ENCODE results near the gene PEPD.
"Not testable (repeated sequence)": the region's sequence is repeated elsewhere in the genome, so short reads cannot be mapped to it uniquely, and the experiment has no call there.

PEPD gene

DNA sequence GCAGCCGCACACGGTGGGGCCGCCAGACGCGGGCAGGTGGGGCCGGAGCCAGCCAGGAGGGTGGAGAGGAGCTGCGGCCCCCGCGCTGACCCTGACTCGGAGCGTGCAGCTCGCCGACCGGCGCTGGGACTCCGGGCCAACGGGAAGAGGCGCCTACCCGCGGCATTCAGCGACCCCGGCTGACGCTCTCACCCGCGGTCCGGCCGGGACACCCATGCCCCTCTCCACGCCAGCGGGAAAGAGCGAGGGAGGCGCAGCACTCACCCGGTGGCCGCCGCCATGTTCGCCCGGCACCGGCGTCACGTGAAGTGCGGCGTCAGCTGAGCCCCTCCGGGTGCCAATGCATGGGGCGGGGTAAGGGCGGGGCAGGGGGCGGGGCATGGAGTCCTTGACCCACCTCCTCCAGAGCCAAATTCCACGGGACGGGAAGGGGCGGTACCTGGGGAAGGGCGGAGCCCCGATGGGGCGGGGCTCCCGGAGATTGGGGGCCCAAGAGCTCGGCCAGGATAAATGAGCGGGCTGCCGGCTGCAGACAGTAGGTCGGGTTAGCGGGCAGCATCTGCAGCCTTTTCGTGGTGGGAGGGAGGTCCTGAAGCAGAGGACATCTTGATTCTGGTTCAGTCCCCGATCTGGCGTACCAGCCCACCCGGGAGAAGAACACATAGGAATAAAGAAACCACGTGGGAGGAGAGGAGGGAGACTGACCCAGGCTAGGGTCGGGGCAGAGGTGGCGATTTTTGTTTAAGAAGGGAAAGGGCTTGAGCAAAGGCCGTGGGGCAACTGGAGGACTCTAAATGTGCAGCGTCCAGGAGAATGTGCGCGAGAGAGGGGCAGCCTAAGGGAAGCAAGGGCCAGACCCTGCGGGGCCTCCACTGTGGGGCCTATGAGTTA, at the start of gene PEPD:
Gene PEPD (minus strand): TSS at position 312 of the 891 bp plus-strand sequence. CDS start 31 bp downstream, at position 281.
- DNase-seq: peak; percentile 86 to 92 (median 89)

DNA sequence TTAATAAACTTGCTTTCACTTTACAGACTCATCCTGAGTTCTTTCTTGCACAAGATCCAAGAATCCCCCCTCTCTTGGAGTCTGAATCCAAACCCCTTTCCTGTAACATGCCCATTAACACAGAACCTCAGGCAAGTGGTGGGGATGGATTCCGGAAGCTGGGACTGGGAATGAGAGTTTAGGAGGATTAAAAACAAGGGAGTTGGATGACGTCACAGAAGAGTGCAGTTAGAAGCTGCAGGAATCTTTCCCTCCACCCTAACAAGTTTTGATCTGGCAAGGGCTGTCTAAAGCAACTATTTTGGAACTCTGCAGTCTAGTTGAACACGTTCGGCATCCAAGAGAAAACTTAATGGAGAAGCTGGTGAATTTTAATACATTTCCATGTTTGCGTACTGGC, 48.2 kb upstream of the PEPD start:
- DNase-seq: no peak

DNA sequence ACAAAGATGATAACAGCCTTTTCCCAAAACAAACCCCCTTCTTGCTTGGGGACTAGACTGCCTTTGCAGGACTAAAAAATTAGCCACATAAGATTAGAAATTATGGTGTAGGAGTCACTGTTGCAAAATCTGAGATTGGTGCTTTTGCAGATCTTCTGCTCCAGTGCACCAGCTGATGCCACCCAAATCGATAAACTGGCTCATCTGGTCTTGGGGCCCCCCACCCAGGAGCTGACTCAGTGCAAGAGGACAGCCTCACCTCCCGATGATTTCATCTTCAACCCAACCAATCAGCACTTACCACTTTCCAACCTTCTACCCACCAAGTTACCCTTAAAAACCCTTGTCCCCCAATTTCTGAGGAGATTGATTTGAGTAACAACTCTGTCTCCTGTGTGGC, 47.1 kb upstream of the PEPD start:
- DNase-seq: no peak

DNA sequence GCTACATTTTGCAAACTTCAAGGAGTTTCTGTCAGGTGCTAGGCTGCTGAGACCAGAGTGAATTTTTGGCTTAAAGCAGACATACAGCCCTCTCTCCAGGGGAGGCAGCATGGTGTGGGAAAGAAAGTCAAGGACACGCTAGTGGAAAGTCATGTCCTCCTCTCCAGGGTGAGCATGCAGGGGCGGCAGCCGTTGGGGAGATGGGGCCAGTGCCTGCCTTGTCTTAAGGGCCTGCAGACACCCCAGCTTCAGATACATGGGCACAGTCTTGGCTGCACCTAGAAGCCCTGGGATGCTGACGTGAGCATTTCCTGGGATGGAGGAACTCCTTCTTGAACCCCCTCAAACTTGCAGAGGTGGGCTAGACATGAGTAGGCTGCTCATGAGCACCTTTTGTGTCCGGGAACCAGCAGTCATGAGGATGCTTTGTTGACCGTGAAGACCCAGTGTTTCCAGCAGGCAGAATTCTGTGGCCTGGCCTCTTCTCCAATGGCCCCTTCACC, 43.3 kb upstream of the PEPD start:
- DNase-seq: no peak

DNA sequence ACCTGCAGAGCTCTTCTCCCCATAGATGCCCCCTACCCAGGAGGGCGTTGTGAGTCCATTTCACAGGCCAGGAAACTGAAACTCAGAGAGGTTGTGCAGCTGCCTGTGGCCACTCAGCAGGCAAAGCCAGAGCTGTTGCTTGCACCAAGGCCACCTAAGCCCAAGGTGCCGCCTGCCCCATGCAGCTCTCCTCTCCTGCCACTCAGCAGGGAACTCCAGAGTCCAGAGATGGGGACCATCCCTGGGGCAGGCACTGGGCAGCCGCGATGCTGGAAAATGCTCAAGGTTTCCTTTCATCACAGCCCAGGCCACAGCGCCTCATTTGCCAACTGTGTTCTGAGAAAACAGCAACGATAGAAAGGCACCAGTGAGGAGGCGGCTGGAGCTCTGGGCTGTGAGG, 41.0 kb upstream of the PEPD start:
- DNase-seq: no peak

DNA sequence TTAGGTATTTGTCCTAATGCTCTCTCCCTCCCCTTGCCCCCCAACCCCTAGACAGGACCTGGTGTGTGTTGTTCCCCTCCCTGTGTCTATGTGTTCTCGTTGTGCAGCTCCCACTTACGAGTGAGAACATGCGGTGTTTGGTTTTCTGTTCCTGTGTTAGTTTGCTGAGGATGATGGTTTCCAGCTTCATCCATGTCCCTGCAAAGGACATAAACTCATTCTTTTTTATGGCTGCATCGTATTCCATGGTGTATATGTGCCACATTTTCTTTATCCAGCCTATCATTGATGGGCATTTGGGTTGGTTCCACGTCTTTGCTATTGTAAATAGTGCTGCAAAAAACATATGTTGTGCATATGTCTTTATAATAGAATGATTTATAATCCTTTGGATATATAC, 40.1 kb upstream of the PEPD start:
- DNase-seq: not testable (repeated sequence)

DNA sequence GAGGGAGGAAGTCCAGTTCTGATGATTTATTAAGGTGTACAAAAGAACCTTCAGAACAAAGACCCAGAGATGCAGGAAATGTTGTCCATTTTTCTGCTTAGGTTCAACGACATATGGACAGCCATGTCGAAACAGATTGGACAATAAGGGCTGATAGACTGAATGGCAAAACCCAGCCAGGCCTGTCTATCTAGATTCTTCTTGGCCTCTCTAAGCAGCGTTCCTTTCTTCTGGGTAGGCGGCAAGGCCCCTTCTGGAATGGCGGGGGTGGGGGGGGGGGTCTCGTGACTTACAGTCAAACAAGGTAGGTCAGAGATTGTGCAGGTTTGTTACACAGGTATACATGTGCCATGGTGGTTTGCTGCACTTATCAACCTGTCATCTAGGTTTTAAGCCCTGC, 39.7 kb upstream of the PEPD start:
- DNase-seq: no peak

DNA sequence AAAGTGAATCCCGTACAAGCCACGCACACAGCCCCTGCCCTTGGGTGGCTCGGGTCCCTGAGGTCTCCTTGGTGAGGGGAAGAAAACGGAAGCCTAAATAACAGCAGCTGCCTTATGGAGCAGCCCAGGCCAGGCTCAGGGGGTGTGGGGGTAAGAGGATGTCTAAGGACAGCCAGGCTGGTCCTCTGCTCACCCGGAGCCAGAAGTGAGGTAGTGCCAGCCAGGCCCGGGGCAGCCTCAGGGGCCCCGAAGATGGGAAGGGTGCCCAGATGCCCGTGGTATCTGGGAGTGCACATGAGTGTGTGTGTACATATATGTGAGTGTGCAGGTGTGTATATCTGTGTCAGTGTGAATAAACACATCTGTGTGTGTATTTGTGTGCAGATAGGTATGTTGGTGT, 38.4 kb upstream of the PEPD start:
- no peak for DNase-seq

DNA sequence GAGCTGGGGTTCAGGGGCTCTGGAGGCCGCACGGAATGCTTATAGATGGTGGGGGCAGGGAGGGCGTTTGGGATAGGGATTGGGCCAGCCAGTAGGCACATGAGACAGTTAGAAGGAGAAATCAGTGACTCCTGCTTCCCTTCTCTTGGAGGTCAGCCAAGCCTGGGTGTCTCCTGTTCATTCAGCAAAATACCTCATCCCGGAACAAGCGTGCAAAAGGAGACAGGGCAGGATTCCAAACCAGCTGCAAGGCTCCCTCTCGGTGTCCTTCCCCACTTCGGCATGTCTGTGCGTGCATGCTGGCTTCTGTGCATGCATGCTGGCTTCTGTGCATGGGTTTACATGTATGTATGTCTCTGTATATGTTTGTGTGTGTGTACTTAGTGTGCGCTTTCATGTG, 37.3 kb upstream of the PEPD start:
- no peak for DNase-seq

DNA sequence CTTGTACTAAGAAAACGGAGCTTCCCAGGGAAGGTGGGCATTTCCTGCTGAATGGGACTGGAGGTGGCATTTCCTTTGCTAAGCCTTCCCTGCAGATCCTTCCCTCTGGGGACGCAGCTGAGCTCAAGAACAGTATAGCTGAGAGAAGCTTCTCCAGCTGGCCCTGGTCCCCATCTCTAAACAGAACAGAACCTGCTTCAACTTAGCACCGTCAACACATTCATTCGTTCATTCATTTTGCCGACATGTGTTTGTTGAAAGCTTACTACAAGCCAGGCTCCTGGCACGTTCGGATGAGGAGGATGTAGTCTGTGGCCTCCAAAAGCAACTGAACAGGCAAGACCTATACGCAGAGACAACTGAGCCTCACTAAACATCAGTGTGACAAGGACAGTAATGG, 36.6 kb upstream of the PEPD start:
- no peak for DNase-seq

DNA sequence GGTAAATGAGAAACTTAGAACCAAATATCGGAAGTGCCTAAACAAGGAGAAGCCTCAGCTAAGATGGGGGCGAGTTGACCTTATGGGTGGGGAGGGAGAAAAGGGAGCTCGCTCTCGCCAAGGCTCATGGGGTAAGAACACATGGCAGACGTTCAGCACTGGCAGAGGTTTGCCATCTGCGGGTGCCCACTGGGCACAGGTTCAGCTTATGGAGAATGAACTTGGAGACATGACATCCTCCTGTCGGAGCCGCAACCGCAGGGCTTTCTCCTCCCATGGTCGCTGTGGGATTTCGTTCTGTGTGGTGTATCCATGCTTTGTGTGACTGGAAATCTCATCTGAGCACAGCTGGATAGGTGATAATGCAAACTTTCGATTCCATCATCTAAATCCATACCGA, 36.1 kb upstream of the PEPD start:
- DNase-seq: no peak

DNA sequence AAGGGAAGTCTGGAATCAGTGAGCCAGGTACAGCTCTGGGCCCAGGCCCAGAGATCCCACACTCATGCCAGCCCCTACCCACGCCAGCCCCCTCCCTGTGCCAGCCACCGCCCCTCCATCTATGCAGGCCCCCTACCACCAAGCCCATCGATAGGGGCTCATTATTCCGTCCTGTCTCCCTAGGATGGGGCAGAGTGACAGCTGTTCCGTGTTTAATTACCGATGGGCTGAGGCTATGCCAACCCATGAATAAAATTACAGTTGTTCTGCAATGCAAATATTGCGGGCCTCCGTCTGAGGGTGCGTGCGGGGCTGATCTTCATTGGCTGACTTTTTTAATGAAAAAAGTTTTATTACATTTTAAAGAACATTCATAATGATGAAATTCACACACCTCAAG, 35.6 kb upstream of the PEPD start:
- no peak for DNase-seq

DNA sequence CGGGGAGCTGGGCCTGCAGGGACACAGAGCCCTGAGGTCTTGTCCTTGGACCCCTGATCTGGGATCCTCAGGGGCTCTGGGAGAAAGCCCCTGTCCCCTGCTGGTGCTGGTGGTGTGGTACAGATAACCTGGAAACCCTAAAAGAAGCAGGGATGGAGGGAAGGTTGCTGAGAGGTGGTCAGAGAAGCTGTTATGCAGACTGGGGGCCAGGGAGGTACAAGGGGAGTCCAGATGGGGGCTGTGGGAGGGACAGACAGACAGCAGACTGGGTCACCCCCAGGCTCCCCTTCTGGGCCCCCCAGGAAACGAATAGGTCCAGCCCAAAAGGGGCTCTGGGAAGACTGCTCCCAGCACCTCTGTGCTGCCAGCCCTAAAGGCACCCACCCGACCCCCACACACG, 34.7 kb upstream of the PEPD start:
- DNase-seq: no peak

DNA sequence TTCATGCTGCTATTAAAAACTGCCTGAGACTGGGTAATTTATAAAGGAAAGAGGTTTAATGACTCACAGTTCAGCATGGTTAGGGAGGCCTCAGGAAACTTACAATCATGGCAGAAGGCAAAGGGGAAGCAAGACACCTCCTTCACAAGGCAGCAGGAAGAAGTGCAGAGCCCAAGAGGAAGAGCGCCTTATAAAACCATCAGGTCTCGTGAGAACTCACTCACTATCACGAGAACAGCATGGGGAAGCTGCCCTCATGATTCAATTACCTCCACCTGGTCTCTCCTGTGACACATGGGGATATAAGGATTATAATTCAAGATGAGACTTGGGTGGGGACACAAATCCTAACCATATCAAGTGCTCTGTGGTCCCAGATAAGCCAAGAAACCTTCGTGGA, 34.1 kb upstream of the PEPD start:
- not testable (repeated sequence) for DNase-seq

DNA sequence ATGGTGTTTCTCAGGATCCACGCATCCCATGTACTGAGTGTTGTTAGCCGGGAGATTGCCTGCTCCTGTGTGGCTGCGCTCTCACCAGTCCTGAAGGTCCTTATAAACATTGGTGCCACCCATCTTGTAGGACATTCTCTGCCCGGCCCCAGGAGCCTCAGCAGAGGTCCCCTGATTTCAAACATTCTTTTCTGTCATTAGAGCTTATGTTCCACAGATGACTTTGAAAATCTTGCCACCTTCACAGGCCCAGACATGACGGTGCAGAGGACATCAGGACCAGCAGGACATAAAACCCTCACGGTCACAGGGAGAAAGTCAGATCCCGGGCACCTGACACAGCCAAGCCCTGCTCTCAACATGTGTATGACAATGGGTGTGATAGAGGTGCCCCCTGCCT, 33.2 kb upstream of the PEPD start:
- DNase-seq: no peak

DNA sequence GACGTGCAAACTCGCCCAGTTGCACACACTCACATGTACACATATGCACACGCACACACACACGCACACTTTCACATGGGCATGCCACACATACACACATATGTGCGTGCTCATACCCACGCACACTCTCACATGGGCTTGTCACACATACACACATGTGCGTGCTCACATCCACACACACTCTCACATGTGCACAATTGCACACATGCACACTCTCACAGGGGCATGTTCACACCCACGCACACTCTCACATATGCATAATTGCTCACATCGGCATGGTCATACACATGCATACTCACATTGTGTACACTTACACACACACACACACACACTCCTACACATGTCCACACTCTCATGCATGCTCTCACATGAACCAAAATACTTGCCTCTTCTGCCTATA, 32.8 kb upstream of the PEPD start:
- DNase-seq: no peak

DNA sequence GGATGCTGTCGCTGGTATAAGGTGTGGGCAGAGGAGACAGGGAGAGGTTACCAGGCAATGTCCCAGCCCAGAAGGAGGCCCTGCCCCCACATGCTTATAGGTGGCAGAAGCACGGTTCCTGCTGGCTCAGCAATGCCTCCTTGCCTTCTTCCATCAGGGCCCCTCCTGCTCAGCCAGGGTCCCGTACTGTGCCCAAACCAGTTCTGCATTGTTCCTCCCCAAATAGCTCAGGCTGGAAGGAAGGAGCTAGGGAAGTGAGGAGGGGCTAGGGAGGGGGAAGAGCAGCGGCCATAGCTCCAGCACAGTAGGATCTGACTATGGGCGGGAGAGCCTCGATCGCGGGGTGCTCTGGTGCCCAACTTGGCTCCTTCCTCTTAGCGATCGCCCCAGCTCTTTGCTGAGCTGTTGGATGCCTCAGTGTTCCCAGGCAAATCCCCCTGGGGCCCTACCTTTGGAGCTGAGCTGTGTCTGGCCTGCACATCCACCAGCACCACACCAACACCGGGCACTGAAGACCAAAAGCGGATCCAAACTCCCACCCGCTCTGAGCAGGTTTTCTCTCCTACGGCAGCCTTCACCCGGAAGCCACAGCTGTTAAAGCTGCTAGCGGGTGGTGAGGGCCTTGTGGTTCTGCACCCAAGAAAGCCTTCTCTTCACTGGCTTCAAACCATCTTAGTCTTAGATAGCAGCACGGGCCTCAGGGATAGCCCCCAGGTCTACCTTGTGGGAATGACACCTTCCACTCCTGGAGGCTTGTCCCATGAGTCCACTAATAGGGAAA, 32.1 kb upstream of the PEPD start:
- DNase-seq: no peak

DNA sequence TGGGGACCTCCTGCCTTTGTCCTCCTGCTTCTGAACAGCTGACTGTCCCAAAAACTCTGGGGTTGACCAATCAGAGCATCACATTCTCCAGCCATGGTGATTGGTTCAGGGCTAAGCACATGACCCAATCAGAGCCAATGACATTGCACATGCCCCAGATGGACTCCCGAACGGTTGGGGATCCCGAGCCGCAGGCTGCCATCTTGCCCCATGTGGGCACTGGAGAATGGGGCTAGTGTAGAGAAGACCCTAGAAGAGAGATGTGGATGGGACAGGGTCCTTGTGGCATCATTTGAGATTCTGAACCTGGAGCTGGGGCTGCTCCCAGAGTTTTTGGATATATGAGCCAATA, 31.3 kb upstream of the PEPD start:
- DNase-seq: no peak

DNA sequence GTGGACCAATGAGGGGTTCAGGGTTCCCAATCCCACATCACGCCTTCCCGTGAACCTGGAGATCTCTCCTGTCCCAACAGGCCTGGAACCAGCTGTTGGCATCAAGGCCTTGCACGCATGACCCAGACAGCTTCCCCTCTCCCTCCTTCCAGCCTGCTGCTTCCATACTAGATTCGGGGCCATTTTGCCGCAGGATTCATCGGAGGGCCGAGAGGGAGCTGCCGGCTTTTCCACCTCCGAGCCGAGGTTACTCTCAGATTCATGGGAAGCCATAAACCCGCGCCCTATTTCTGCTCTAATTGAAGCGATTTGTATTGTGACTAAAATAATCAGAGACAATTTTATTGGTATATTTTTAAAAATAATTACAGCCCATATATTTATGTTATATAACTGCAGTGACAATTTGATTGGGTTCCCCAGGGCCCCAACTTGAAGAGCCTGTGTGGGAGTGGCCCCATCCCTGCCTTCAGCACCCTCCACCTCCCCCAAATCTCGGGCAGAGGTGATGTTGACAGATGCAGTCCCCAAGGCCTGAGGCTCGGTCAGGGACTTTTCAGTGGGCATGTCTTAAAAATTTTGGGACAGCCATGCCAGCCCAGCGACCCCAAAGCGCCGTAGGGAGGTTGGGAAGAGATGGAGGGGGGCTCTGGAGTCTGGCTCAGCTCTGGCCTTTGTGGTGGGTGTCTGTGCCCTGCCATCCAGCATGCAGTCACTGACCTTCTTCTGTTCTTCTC, 30.8 kb upstream of the PEPD start:
- DNase-seq: no peak

DNA sequence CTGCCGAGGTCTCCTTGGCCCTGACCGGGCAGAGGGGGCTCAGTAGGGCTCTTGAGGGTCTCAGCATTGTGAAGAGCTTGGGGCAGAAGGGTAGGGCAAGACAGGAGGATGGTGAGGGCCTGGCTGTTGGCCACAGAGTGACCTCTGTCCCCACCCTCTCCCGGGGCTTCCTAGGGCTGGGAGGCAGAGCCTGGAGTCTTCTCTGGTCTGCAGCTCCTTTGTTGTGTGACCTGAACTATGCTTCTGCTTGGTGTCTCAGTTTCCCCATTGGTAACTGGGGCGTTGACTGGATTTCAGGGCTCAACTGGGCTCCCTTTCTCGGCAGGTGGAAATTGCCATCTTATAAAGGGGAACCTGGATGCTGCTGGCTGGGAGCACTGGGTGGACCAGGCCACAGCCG, 30.1 kb upstream of the PEPD start:
- DNase-seq: no peak

DNA sequence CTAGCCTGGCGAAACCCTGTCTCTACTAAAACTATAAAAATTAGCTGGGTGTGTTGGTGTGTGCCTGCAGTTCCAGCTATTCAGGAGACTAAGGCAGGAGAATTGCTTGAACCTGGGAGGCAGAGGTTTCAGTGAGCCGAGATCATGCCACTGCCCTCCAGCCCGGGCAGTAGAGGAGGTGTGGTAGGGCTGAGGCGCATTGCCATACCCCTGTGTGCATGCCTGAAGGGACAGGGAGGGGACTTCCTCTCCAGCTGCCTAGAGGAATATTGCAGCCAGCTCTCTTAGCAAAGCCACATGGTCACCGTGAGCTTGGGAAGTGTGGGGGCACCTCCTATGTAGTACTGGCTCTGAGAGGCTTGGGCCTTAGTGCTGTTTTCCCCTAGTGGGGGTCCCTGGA, 29.2 kb upstream of the PEPD start:
- no peak for DNase-seq

DNA sequence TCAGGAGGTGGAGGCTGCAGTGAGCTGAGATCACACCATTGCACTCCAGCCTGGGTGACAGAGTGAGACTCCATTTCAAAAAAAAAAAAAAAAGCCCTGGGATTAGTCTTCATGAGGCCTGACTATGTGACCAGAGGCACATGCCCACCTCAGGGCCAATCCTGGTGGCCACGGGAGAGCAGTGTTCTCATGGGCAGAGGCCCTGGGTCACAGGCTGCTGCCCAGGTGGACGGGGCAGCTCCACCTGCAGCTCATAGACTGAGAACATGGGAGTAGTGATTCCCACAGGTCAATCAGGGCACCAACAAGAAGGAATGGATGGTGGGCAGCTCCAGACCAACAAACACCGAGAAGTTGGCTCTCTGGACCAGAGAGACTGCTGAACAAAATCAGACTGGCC, 26.1 kb upstream of the PEPD start:
- DNase-seq: no peak

DNA sequence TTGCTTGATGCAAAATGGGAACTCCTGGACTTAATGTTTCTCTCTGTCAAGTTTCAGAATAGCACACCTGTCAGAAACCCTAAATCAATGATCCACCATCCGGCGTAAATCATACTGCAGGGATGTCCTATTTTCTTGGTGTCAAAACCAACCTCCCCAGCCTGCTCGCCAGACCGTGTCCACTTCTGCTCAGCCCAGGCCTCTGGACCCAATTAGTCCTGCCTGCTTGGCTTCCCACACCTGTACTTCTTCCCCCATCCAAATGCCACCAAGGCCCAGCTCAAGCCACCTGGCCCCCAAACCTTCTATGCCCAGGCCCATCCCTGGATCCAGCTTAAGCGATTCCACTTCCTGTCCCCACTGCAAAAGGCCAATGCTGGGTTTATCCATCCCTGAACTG, 25.1 kb upstream of the PEPD start:
- no peak for DNase-seq

Data from NCI-H1417 (cell line).